ENCODE data around the gene HSPB9.

DNA sequence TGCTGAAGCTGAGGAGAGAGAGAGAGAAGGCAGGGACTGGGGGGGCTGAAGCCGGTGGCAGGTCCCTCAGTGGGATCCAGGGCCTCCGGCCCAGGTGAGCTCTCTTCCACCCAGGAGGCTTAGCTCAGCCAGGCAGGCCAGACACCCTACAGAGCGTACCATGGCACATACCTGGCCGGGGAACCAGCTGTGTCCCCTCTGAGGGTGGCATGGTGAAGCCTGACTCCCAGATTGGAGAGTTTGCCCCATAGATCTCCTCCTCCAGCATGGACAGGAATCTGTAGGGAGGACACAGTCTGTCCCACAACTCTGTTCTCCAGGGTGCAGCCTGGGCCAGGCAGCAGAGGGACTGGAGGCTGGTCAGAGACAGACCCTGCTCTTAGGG is 4.5 kb upstream of the HSPB9 start:
- TF ChIP-seq CTCF (IDR thresholded peaks at IDR 0.05; ENCODE audit: poor library complexity, severe bottlenecking) (no peak), POLR2AphosphoS5 (IDR thresholded peaks at IDR 0.05) (no peak)

Measured in neural cell (in vitro differentiated cells).